ENCODE results near the gene TRIM67.
"Not testable (repeated sequence)": the region's sequence is repeated elsewhere in the genome, so short reads cannot be mapped to it uniquely, and the experiment has no call there.

Gene TRIM67

GRCh38 chr1:231161667-231162296, at the start of gene TRIM67:
TRIM67 (plus strand) TSS chr1:231162058; CDS start chr1:231162970, 912 bp downstream.
- DNase-seq (ENCODE audit: low read depth in 2 of 2): no peak

- no peak for DNase-seq (ENCODE audit: low read depth in 2 of 2)
Measured at GRCh38 chr1:231116738-231117137, 45.1 kb upstream of the TRIM67 start.

GRCh38 chr1:231118704-231119453, 43.0 kb upstream of the TRIM67 start:
- DNase-seq (ENCODE audit: low read depth in 2 of 2): no peak

- no peak for DNase-seq (ENCODE audit: low read depth in 2 of 2)
Measured at GRCh38 chr1:231121533-231121932, 40.3 kb upstream of the TRIM67 start.

- DNase-seq (ENCODE audit: low read depth in 2 of 2): no peak
Measured at GRCh38 chr1:231122143-231122542, 39.7 kb upstream of the TRIM67 start.

GRCh38 chr1:231124746-231125145, 37.1 kb upstream of the TRIM67 start:
- DNase-seq (ENCODE audit: low read depth in 2 of 2): no peak

GRCh38 chr1:231125972-231126580, 35.8 kb upstream of the TRIM67 start:
- no peak for DNase-seq (ENCODE audit: low read depth in 2 of 2)

- DNase-seq (ENCODE audit: low read depth in 2 of 2): not testable (repeated sequence)
Measured at GRCh38 chr1:231127106-231127505, 34.8 kb upstream of the TRIM67 start.

- not testable (repeated sequence) for DNase-seq (ENCODE audit: low read depth in 2 of 2)
Measured at GRCh38 chr1:231128471-231128870, 33.4 kb upstream of the TRIM67 start.

GRCh38 chr1:231130544-231130943, 31.3 kb upstream of the TRIM67 start:
- DNase-seq (ENCODE audit: low read depth in 2 of 2): no peak

- not testable (repeated sequence) for DNase-seq (ENCODE audit: low read depth in 2 of 2)
Measured at GRCh38 chr1:231132591-231132990, 29.3 kb upstream of the TRIM67 start.

- DNase-seq (ENCODE audit: low read depth in 2 of 2): no peak
Measured at GRCh38 chr1:231134624-231135023, 27.2 kb upstream of the TRIM67 start.

GRCh38 chr1:231138236-231138635, 23.6 kb upstream of the TRIM67 start:
- DNase-seq (ENCODE audit: low read depth in 2 of 2): no peak

GRCh38 chr1:231139125-231139649, 22.7 kb upstream of the TRIM67 start:
- no peak for DNase-seq (ENCODE audit: low read depth in 2 of 2)

GRCh38 chr1:231139659-231140654, 21.9 kb upstream of the TRIM67 start:
- DNase-seq (ENCODE audit: low read depth in 2 of 2): no peak

GRCh38 chr1:231144416-231145193, 17.3 kb upstream of the TRIM67 start:
- DNase-seq (ENCODE audit: low read depth in 2 of 2): no peak

- DNase-seq (ENCODE audit: low read depth in 2 of 2): no peak
Measured at GRCh38 chr1:231147896-231148295, 14.0 kb upstream of the TRIM67 start.

GRCh38 chr1:231151811-231152210, 10.0 kb upstream of the TRIM67 start:
- DNase-seq (ENCODE audit: low read depth in 2 of 2): no peak

GRCh38 chr1:231153726-231154125, 8.1 kb upstream of the TRIM67 start:
- DNase-seq (ENCODE audit: low read depth in 2 of 2): no peak

- DNase-seq (ENCODE audit: low read depth in 2 of 2): no peak
Measured at GRCh38 chr1:231155808-231156207, 6.0 kb upstream of the TRIM67 start.

- no peak for DNase-seq (ENCODE audit: low read depth in 2 of 2)
Measured at GRCh38 chr1:231157311-231157710, 4.5 kb upstream of the TRIM67 start.
